ENCODE data around the gene PCNT.
A peak's percentile ranks its signal among the peaks of the same experiment; 100 is the strongest.
"Not testable (repeated sequence)": the region's sequence is repeated elsewhere in the genome, so short reads cannot be mapped to it uniquely, and the experiment has no call there.

The PCNT gene

DNA sequence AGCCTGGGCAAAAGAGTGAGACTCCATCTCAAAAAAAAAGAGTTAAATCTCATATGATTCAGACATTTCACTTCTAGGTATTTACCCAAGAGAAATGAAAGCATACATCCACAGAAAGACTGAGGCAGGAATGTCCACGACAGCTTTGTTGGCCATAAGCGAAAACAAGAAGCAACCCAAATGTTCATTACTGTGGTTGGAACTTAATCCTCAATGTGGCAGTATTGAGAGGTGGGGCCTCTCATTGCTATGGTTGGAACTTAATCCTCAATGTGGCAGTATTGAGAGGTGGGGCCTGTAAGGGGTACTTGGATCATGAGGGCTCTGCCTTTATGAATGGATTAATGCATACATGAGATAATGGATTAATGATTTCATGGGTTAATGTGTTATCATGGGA lies 15.5 kb upstream of the PCNT start:
- no peak for DNase-seq (ENCODE audit: low read depth in 2 of 2)

GRCh38 chr21:46310260-46310659 lies 13.7 kb upstream of the PCNT start:
- DNase-seq (ENCODE audit: low read depth in 2 of 2), result not testable (repeated sequence)

- DNase-seq (ENCODE audit: low read depth in 2 of 2), result no peak
Observed at GRCh38 chr21:46311568-46311967, 12.4 kb upstream of the PCNT start.

GRCh38 chr21:46312949-46313348 lies 11.0 kb upstream of the PCNT start:
- no peak for DNase-seq (ENCODE audit: low read depth in 2 of 2)

GRCh38 chr21:46314441-46315020 lies 9.4 kb upstream of the PCNT start:
- no peak for DNase-seq (ENCODE audit: low read depth in 2 of 2)

GRCh38 chr21:46316708-46317324 lies 7.1 kb upstream of the PCNT start:
- DNase-seq (ENCODE audit: low read depth in 2 of 2), result no peak

DNA sequence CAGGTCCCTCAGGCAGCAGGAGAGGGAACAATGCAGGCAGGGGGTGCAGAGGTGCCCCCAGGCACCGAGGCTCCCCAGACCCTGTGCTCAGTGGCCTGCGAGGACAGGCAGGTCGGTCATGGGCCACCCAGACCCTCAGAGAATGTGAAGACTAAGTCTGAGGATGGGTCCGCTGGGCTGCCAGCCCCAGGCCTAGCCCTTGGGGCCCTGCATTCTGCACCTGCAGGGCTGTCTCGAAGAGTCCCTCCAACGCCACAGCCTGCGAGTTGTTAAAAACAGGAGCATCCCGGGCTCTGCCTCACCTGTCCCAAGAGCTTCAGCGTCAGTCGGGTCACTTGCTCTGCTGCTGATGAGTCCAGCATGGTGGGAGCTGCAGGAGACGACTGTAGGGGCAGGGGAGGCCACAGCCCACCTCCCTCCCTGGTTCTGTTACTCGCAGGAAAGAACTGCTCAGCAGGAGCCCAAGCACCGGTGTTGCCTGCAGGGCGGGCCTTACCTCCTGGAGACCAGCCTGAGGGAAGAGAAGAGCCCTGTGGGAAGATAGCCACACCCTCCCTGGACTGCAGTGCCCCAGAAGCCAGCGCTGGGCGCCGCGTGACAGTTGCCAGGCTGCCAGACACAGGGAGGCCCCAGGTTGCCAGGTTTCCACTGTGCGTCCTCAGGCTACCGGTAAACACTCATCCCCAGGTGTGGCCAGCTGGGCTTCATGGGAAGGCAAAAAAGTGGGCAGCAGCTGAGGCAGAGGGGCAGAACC lies 6.1 kb upstream of the PCNT start:
- no peak for DNase-seq (ENCODE audit: low read depth in 2 of 2)

GRCh38 chr21:46318464-46318845 lies 5.5 kb upstream of the PCNT start:
- DNase-seq (ENCODE audit: low read depth in 2 of 2), result no peak

GRCh38 chr21:46319186-46319585 lies 4.8 kb upstream of the PCNT start:
- no peak for DNase-seq (ENCODE audit: low read depth in 2 of 2)

GRCh38 chr21:46320331-46320801 lies 3.6 kb upstream of the PCNT start:
- DNase-seq (ENCODE audit: low read depth in 2 of 2), result no peak

GRCh38 chr21:46322351-46323226 lies 1.4 kb upstream of the PCNT start:
- no peak for DNase-seq (ENCODE audit: low read depth in 2 of 2)

DNA sequence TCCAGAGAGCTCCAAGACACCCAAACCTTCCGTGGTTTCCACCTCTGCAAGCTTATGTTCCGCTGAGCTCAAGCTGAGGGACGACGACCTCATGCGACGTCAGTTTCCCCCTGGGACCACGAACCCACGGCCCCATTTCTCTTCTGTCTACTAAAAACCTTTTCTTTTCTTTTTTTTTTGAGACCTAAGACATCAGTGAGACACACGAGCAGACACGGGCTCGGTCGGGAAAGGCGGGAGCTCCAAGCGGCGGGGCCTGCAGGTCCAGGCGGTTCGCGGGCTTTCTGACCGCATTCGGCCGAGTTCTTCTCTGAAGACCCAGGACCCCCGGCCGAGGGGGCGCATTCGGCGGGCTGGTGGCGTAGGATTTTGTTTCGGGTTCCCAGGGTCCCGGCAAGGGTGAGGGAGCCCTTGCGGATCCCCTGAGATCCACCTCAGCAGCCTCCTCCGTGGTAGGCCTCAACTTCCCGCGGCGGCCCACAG lies 688 bp upstream of the PCNT start:
- DNase-seq (ENCODE audit: low read depth in 2 of 2), result no peak

GRCh38 chr21:46324390-46325072 lies 575 bp downstream of the PCNT start:
- DNase-seq (ENCODE audit: low read depth in 2 of 2), result peak; percentile 81 to 84

DNA sequence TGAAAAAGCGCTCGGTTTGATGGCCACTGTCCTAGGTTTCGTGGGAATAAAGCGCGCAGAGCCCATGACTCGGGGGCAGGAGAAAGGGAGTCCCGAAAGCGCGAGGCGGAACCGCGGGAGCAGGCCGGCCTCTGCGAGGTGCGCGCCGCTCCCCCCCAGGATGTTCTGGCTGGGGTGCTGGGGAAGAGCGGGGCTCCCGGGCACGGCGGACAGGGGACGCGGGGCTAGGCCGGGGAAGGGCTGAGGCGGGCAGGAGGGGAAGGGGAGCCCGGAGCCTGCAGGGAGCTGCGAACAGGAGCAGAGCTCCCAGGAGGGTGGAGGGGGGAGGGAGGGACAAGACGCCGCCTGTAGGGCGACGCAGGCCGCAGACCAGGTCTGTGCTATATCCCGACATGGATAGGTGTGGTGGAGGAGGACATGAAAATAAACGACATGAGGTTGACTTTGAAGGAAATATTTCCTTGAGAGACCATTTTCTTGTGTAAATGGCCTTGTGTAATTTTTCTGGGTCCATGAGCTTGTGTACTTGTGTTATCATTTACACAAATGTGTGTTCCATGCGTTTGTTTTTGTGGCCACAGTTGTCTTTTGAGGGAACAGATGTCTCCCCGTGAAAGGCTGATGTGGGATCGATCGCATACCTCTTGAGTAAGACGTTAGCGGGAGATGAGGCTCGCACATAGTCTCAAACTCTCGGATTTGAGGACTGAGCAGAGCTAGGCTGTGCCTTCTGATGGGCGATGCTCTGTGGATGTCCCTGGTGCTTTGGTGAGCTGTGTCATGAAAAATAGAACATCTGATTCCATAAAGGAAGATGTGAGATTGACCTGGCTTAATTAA lies 1.3 kb downstream of the PCNT start:
- DNase-seq (ENCODE audit: low read depth in 2 of 2), result peak in 1 of 2 donors; percentile 5

GRCh38 chr21:46326110-46326703 lies 2.3 kb downstream of the PCNT start:
- no peak for DNase-seq (ENCODE audit: low read depth in 2 of 2)

DNA sequence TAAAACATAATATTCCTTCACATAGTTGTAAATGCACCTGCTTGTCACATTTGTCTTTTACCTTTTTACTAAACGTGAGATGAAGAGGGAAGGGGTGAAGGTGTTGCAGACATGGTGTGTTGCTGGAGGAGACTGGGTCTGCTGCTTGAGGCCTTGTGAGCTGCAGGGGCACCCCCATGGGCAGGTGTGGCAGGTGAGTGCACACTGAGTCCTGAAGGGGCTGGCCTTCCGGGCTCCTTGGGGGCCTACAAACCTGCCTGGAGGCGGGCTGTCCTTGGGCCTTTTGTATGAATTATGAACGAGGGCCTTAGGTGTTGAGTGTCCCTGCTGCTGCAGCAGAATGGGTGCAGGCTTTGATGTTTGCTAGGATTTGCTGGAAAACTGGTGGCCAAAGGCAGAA lies 3.8 kb downstream of the PCNT start:
- DNase-seq (ENCODE audit: low read depth in 2 of 2), result no peak

GRCh38 chr21:46328151-46328550 lies 4.2 kb downstream of the PCNT start:
- no peak for DNase-seq (ENCODE audit: low read depth in 2 of 2)

DNA sequence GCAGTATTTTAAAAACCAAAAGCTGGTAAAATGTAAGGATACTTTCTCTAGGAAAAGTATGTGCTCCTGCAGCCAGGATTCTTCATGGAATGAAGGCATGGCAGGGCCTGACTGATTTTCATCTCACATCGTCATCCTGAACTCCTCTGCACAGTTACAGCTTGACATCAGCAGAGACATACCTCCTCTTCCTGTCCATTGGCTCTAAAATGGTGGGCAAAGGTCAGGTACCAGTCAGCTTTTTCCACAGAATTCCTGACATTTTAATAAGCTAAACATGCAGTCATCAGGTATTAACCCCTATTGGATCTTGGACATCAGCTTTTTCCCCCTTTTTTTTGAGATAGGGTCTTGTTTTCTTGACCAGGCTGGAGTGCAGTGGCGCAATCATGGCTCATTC lies 5.8 kb downstream of the PCNT start:
- no peak for DNase-seq (ENCODE audit: low read depth in 2 of 2)

DNA sequence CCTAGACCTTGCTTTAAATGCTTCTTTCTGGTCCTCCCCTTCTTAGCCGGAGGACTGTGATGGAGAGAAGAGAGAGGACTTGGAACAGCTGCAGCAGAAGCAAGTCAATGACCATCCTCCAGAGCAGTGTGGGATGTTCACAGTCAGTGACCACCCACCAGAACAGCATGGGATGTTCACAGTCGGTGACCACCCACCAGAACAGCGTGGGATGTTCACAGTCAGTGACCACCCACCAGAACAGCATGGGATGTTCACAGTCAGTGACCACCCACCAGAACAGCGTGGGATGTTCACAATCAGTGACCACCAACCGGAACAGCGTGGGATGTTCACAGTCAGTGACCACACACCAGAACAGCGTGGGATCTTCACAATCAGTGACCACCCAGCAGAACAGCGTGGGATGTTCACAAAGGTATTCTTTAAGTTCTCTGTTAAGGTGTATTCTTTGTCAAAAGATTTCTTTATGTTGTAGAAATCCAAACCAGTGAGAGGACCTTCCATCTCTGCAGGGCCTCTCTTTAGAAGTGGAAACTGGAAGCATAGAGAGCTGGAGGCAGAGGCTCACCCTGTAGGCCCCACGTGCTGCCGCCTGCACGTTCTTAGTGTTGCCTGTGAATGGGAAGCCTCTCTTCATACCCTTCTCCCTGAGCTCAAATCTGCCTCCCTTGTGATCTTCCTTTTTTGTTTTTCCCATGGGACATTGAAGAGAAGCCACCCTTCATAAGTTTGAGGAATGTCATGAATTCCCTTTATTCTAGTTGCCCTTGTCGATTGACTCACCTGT lies 10.6 kb downstream of the PCNT start:
- DNase-seq (ENCODE audit: low read depth in 2 of 2), result no peak

Data from stimulated activated CD4-positive, alpha-beta T cell treated with anti-CD3 and anti-CD28 coated beads, Interleukin-1b, Interleukin-23, amount 100 ng/mL, for 1 hour (primary cell).